SK-N-SH treated with all-trans-retinoic acid at 6 μM for 48 hours (cell line): ENCODE measurements around the gene FAM89A.
A peak's percentile ranks its signal among the peaks of the same experiment; 100 is the strongest.

Experiments
- ATAC-seq: fragments of 200-7000 bp; cut with Tn5 transposase; 3 replicates; pipeline ENCODE4 v1.9.1; 2020; ENCODE audit warnings: mild to moderate bottlenecking, moderate library complexity
- ARNTL ChIP-seq: fragments of 450-650 bp; formaldehyde crosslinking; IDR thresholded peaks from 2 replicates; pipeline ENCODE4 v1.5.0; 2020; ENCODE audit warnings: low read depth, mild to moderate bottlenecking, moderate library complexity, borderline replicate concordance
- BACH2 ChIP-seq: fragments of 250-450 bp; sonication (Bioruptor Pico); IDR thresholded peaks from 2 replicates; pipeline ENCODE4 v1.9.0; 2021; ENCODE audit warnings: mild to moderate bottlenecking, borderline replicate concordance
- CREB5 ChIP-seq: fragments of 250-450 bp; sonication (Bioruptor Pico); IDR thresholded peaks from 2 replicates; pipeline ENCODE4 v1.5.1; 2020; ENCODE audit warnings: low read depth, mild to moderate bottlenecking, moderate library complexity
- CSDC2 ChIP-seq: fragments of 250-450 bp; sonication (Bioruptor Pico); IDR thresholded peaks from 2 replicates; pipeline ENCODE4 v1.5.0; 2020; ENCODE audit warnings: mild to moderate bottlenecking, moderate library complexity
- ESRRG ChIP-seq: fragments of 250-450 bp; sonication (Bioruptor Pico); IDR thresholded peaks from 2 replicates; pipeline ENCODE4 v1.6.1; 2021; ENCODE audit warnings: mild to moderate bottlenecking
- GLIS3 ChIP-seq: fragments of 250-450 bp; sonication (Bioruptor Pico); IDR thresholded peaks from 2 replicates; pipeline ENCODE4 v1.5.0; 2020; ENCODE audit warnings: mild to moderate bottlenecking, moderate library complexity
- ISL1 ChIP-seq: fragments of 250-450 bp; sonication (Bioruptor Pico); IDR thresholded peaks from 2 replicates; pipeline ENCODE4 v2.1.2; 2022; ENCODE audit warnings: mild to moderate bottlenecking, moderate library complexity
- OSR1 ChIP-seq: fragments of 250-450 bp; sonication (Bioruptor Pico); IDR thresholded peaks from 2 replicates; pipeline ENCODE4 v1.8.0; 2022; ENCODE audit warnings: moderate library complexity, mild to moderate bottlenecking, inconsistent platforms
- PATZ1 ChIP-seq: fragments of 250-450 bp; sonication (Bioruptor Pico); IDR thresholded peaks from 2 replicates; pipeline ENCODE4 v1.8.0; 2020; ENCODE audit warnings: mild to moderate bottlenecking, moderate library complexity, borderline replicate concordance
- PPARA ChIP-seq: fragments of 250-450 bp; sonication (Bioruptor Pico); IDR thresholded peaks from 2 replicates; pipeline ENCODE4 v1.5.0; 2020; ENCODE audit warnings: mild to moderate bottlenecking, borderline replicate concordance
- RARB ChIP-seq: fragments of 250-450 bp; sonication (Bioruptor Pico); IDR thresholded peaks from 2 replicates; pipeline ENCODE4 v1.8.0; 2021; ENCODE audit warnings: mild to moderate bottlenecking, moderate library complexity
- SNAI2 ChIP-seq: fragments of 250-450 bp; sonication (Bioruptor Pico); IDR thresholded peaks from 2 replicates; pipeline ENCODE4 v1.5.0; 2020; ENCODE audit warnings: mild to moderate bottlenecking, moderate library complexity
- TCF4 ChIP-seq: fragments of 250-450 bp; sonication (Bioruptor Pico); IDR thresholded peaks from 2 replicates; pipeline ENCODE4 v1.8.0; 2021; ENCODE audit warnings: mild to moderate bottlenecking, moderate library complexity, borderline replicate concordance
- TOX ChIP-seq: fragments of 250-450 bp; sonication (Bioruptor Pico); IDR thresholded peaks from 2 replicates; pipeline ENCODE4 v1.8.0; 2021; ENCODE audit warnings: mild to moderate bottlenecking, moderate library complexity, borderline replicate concordance
- ZFP30 ChIP-seq: fragments of 450-650 bp; formaldehyde crosslinking; IDR thresholded peaks from 2 replicates; pipeline ENCODE4 v1.5.0; 2022; ENCODE audit warnings: mild to moderate bottlenecking, moderate library complexity
- ZNF565 ChIP-seq: fragments of 450-650 bp; formaldehyde crosslinking; conservative IDR thresholded peaks from 2 replicates; pipeline ENCODE4 v1.5.0; 2020; ENCODE audit warnings: low read depth, mild to moderate bottlenecking, moderate library complexity
- ZNF8 ChIP-seq: fragments of 450-650 bp; formaldehyde crosslinking; IDR thresholded peaks from 2 replicates; pipeline ENCODE4 v1.5.0; 2020; ENCODE audit warnings: mild to moderate bottlenecking, moderate library complexity
- TF ChIP-seq, protein P1 (sequence below): fragments of 250-450 bp; sonication (Bioruptor Pico); IDR thresholded peaks from 2 replicates; pipeline ENCODE4 v1.5.0; 2020; ENCODE audit warnings: mild to moderate bottlenecking, moderate library complexity
- TF ChIP-seq, protein P2 (sequence below): fragments of 250-450 bp; sonication (Bioruptor Pico); IDR thresholded peaks from 2 replicates; pipeline ENCODE4 v1.8.0; 2021; ENCODE audit warnings: low read depth, mild to moderate bottlenecking, moderate library complexity, borderline replicate concordance

Gene FAM89A

DNA sequence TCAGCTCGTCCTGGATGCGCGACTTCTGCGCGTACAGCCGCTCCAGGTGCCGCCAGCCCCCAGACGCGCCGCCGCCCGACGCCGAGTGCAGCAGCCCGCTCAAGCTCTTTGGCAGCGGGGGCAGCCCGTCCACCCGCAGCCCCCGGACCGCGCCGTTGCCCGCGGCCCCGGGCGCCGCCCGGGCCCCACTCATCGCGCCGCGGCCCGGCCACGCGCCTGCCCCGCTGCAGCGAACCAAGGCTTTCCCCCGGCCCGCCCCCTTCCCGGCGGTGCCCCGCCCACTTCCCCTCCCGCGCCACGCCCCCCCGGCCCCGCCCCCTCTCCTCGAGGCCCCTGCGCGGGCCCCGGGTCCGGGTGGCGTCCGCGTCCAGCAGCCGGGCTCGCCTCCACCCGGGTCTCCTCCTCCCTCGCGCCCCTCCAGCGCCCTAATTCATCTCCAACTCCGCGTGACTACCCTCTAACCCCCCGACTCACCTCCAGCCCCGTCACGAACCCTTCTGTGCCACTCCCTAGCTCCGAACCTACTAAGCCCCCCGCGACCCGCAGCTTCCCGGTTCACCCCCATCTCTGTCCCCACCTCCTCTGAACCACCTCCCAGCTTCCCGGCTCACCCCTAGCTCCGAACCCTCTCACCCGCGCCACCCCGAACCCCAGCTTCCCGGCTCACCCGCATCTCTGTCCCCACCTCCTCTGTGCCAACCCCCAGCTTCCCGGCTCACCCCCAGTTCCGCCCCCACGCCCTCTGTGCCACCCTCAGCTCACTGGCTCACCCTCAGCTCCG is at the start of gene FAM89A:
TSS of gene FAM89A (minus strand) at position 236 of the 781 bp plus-strand sequence. CDS start at position 193, 43 bp downstream.
- ATAC-seq, result peak; percentile 31; the same call in 2 of the 3 replicates
- no peak for TF ChIP-seq TCF4

DNA sequence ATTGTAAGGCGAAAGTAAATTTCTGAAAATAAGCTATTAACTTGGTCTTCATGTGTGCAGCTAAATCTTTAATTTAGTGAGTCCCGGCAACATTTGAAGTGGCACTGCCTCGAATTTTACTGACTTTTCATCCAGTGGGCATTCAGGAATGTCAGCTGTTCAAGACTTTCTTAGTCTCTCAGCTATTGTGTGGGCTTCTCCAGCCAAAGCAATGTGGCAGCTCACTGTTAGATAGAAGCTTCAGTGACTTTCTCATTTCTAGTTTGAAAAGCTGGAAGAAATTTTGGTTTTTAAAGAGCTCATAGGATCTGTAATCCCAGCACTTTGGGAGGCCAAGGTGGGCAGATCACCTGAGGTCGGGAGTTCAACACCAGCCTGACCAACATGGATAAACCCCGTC is 44.3 kb upstream of the FAM89A start:
- TF ChIP-seq CSDC2 (CRISPR knock-in tag) (no peak), ZFP30 (no peak)
- TF ChIP-seq, all 23 proteins: peak for 0
- no peak for ATAC-seq

GRCh38 chr1:231079163-231079562 is 39.1 kb upstream of the FAM89A start:
- no peak for ATAC-seq
- TF ChIP-seq CREB5 (CRISPR knock-in tag) (no peak), OSR1 (no peak), ARNTL (CRISPR knock-in tag) (no peak), GLIS3 (CRISPR knock-in tag) (no peak), TCF4 (no peak), ZNF565 (CRISPR knock-in tag) (no peak), TOX (CRISPR knock-in tag) (no peak), ZNF8 (CRISPR knock-in tag) (no peak), SNAI2 (CRISPR knock-in tag) (no peak), ZFP30 (no peak), ESRRG (CRISPR knock-in tag) (no peak), BACH2 (CRISPR knock-in tag) (no peak), ISL1 (CRISPR knock-in tag) (no peak), RARB (CRISPR knock-in tag) (no peak)
- TF ChIP-seq, protein P1, sequence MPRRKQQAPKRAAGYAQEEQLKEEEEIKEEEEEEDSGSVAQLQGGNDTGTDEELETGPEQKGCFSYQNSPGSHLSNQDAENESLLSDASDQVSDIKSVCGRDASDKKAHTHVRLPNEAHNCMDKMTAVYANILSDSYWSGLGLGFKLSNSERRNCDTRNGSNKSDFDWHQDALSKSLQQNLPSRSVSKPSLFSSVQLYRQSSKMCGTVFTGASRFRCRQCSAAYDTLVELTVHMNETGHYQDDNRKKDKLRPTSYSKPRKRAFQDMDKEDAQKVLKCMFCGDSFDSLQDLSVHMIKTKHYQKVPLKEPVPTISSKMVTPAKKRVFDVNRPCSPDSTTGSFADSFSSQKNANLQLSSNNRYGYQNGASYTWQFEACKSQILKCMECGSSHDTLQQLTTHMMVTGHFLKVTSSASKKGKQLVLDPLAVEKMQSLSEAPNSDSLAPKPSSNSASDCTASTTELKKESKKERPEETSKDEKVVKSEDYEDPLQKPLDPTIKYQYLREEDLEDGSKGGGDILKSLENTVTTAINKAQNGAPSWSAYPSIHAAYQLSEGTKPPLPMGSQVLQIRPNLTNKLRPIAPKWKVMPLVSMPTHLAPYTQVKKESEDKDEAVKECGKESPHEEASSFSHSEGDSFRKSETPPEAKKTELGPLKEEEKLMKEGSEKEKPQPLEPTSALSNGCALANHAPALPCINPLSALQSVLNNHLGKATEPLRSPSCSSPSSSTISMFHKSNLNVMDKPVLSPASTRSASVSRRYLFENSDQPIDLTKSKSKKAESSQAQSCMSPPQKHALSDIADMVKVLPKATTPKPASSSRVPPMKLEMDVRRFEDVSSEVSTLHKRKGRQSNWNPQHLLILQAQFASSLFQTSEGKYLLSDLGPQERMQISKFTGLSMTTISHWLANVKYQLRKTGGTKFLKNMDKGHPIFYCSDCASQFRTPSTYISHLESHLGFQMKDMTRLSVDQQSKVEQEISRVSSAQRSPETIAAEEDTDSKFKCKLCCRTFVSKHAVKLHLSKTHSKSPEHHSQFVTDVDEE (CRISPR knock-in tag), result no peak

GRCh38 chr1:231078250-231078649 is 38.2 kb upstream of the FAM89A start:
- ATAC-seq, result no peak

More at GRCh38 chr1:231078250-231078649, 38.2 kb upstream of the FAM89A start:
- TF ChIP-seq ZNF565 (CRISPR knock-in tag) (no peak), ARNTL (CRISPR knock-in tag) (no peak), PATZ1 (CRISPR knock-in tag) (no peak), PPARA (CRISPR knock-in tag) (no peak), TOX (CRISPR knock-in tag) (no peak), OSR1 (no peak), GLIS3 (CRISPR knock-in tag) (no peak), BACH2 (CRISPR knock-in tag) (no peak)
- TF ChIP-seq, protein P1 (CRISPR knock-in tag), result no peak
- TF ChIP-seq, protein P2, sequence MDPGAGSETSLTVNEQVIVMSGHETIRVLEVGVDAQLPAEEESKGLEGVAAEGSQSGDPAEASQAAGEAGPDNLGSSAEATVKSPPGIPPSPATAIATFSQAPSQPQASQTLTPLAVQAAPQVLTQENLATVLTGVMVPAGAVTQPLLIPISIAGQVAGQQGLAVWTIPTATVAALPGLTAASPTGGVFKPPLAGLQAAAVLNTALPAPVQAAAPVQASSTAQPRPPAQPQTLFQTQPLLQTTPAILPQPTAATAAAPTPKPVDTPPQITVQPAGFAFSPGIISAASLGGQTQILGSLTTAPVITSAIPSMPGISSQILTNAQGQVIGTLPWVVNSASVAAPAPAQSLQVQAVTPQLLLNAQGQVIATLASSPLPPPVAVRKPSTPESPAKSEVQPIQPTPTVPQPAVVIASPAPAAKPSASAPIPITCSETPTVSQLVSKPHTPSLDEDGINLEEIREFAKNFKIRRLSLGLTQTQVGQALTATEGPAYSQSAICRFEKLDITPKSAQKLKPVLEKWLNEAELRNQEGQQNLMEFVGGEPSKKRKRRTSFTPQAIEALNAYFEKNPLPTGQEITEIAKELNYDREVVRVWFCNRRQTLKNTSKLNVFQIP (CRISPR knock-in tag), result no peak
